A204.1 (cell line): Measurements from ENCODE around the gene CLEC11A.

Source experiments
- FAIRE-seq: peaks from 2 replicates; lab custom pipeline; 2012; peaks lifted over from hg19 to GRCh38; lab: Jason Lieb, UNC

CLEC11A gene, protein sequence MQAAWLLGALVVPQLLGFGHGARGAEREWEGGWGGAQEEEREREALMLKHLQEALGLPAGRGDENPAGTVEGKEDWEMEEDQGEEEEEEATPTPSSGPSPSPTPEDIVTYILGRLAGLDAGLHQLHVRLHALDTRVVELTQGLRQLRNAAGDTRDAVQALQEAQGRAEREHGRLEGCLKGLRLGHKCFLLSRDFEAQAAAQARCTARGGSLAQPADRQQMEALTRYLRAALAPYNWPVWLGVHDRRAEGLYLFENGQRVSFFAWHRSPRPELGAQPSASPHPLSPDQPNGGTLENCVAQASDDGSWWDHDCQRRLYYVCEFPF

DNA sequence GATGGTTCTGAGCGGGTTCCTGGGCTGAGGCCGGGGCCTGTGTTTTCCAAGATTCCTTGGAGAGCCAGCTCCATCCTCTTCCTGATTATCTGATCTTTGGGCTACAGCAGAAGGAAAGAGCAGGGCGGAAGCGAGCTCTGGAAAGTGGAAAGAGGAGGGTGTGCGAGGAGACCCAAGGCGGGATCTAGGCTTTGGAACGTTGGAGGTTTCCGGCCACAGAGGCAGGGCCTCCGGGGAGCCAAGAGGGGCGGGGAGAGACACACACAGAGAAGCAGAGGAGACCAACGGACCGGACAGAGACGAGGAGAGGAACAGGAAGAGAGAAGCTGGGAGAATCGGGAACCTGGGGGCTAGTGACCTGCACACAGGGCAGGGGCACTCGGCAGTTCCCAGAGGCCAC is at the start of gene CLEC11A:
Gene CLEC11A, plus strand, starts transcription at position 296 of the 400 bp plus-strand sequence. CDS start 162 bp downstream, outside the sequence.
- no peak for FAIRE-seq

DNA sequence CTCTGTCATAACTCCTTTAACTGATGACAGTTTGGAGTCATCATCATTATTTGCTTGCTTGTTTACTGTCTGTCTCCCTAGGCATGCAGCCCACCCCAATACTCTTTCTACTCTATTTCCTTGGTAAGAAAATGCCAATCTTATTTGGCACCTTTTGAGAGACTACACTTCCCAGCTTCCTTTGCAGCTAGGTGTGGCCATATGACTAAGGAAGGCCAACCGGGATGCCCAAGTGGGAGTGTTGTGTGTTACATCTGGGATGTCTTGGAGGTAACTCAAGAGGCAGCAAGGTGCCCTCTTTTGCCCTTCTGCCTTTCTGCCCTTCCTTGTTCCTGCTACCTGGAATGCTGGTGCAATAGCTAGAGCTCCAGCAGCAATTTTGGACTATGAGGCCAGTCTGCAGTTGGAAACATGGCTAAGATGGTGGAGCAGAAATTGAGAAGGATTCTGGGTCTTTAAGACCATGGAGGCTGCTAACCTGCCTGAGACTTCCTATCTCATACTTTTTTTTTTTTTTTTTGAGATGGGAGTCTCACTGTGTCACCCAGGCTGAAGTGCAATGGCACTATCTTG is 46.5 kb upstream of the CLEC11A start:
- FAIRE-seq, result no peak

GRCh38 chr19:50677636-50678035 is 45.5 kb upstream of the CLEC11A start:
- no peak for FAIRE-seq

DNA sequence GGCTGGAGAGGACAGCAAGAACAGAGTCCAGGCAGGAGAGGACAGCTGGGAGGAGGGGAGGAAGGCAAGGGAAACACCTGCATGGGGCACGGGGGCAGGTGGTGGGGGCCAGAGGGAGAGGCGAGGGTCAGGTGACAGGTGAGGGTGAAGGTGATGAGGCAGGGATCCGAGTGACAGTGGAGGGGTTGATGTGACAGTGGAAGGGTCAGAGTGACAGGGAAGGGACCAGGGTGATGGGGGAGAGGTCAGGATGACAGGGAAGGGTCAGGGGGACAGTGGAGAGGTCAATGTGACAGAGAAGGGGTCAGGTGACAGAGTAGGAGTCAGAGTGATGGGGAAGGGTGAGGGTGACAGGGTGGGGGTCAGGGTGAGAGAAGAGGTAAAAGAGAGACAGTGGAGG is 44.8 kb upstream of the CLEC11A start:
- FAIRE-seq, result no peak

- peak; percentile 11 for FAIRE-seq
These were observed 43.7 kb upstream of the CLEC11A start for GRCh38 chr19:50679177-50680125.

- FAIRE-seq, result no peak
These were observed 36.7 kb upstream of the CLEC11A start for GRCh38 chr19:50686310-50687032.

DNA sequence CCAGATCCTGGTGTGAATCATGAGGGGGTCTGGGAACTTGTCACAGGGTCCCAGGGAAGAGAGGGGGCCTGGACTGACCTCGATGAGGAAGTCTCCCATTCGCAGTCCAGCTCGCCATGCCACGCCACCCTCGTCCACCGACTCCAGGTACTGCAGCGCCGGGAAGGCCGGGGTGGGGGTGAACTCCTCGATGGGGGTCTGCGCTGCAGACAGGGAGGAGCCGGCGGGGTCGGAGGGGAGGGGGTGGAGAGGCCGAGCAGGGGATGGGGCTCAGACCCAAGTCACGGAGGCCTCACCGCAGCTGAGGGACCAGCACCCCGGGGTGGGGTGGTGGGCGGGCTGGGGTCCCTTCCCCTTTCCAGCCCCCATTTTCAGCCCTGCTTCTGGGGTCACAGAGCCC is 34.4 kb upstream of the CLEC11A start:
- FAIRE-seq, result no peak

GRCh38 chr19:50690439-50690838 is 32.7 kb upstream of the CLEC11A start:
- no peak for FAIRE-seq

DNA sequence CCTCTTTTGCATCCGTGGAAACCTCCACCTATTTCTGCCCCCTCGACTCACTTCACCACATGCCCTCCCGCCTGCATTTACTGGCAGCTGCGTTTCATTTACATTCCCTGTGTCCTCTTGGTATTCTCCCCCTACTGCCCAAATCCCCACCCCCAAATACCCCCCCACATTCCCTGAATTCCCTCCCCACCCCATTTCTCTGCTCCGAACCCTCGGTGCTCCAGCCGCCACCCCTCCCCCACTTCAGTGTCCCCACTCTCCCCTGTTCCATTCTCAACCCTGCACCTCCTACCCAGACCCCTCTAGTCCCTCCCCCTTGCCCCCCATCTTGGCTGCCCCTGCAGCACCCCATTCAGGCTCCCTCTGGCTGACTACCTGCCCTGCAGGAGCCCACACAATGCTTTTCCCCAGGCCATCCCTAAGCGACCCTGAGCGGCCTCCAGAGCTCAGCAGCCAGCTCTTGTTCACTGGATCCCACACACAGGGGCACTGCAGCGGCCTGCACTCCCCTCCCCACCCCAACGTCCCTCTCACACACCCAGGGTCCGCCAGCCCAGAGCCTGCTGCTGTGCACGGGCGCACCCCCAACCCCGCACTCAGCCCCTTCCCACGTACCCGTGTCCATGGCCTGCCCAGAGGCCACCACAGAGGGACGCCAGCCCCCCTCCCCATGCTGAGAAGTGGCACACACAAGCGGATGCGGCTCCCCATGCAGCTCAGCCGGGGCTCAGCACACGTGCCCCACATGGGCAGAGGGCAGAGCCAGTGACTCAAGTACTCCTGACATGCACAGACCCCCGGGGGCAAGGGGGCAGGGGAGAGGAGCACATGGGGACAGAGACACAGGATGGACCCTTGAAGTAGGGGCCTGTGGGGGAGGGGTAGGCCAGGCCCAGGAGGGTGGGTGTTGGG is 29.8 kb upstream of the CLEC11A start:
- no peak for FAIRE-seq

DNA sequence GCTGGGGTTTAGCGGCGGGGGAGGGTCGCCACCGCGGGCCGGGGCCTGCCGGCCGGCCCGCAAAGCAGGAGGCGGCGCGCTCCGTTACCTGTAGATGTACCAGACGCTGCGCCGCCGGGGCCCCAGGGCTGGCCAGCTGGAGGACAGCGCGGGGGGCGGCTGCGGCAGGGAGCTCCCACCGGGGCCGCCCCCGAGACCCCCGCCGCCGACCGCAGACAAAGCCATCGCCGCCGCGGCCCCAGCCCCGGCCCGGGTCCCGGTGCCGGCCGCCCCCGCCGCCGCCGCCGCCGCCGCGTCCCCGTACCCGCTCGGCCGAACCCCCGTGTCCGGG is 28.4 kb upstream of the CLEC11A start:
- FAIRE-seq, result no peak

DNA sequence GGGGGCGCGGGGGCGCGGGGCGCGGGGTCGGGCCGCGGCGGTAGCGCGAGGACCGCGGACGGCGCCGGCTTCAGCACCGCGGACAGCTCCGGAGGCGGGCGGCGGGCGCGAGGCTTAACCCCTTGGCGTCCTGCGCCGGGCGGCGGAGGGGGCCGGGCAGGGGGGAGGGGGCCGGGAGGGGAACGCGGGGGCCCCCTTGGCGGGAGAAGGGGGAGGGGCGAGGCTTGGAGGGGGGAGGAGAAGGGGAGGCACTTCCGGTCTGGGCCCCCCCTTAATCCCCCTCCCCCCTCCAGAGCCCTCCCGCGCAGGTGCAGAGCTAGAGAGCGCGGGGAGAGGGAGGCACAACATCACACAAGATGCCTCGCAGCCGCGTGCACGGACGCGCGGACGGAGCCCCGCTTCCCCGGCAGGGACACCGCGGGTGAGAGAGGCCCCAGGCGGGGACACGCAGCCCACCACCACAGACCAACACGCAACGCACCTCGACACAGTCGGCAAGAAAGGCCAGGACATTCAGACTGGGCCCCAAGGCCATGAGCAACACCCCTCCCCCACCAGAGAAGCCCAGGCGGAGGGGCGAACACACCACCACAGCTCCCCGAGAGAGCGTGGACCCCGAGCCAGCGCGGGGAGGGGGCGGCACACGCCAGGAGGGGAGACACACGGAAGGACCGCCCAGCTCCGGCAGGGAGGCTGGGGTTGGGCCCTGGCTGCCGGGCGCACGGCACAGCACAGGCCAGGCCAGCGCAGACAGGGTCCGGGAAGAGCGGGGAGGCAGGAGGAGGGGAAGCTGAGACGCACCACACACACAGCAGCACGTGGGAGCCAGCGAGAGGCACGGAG is 27.7 kb upstream of the CLEC11A start:
- no peak for FAIRE-seq

DNA sequence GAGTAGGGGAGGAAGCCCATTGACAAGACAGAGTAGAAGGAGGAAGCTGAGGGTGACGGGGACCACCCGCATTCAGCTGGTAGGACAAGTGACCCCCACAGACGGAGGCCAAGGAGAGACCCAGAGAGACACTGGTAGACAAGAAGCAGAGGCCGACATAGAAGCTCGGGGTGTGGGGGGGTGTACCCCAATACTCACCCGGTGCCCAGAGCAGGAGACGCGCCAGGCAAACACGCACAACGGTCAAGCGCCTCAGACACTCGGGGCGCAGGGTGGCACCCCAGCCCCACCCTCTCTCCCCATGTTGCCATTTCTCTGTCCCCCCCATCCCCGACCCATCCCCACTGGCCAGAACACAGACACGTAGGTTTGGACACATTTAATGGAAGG is 27.1 kb upstream of the CLEC11A start:
- FAIRE-seq, result no peak

DNA sequence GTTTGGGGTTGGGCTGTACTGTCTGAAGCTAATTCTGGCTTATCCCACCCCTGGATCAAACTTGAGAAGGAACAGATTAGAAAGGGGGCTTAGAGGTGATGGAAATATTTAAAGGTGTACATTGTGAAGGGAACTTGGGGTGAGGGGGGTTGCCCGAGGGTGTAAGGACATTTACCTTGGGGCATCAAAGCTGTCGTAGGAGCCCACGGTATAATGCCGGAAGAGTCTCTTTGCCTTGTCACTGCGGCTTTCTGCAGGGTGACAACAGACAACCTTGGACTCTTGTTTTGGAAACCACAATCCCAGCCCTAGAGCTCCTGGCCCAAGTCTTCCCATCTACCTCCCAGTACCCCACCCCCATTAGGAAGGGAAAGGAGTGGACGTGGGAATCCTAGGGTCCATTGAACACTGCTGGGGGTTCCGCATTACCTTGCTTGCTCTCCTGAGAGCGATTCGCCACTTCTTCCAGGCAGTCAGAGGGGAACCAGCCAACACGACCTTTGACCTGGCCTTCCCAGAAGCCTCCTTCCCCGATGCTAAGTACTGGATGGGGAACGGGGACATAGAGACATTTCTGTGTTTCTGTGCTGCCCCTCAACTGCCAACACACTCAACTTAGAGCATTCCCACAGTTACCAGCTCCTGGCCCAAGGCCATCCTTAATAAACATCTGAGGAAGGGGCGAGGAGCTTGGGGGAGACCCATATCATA is 25.6 kb upstream of the CLEC11A start:
- no peak for FAIRE-seq

DNA sequence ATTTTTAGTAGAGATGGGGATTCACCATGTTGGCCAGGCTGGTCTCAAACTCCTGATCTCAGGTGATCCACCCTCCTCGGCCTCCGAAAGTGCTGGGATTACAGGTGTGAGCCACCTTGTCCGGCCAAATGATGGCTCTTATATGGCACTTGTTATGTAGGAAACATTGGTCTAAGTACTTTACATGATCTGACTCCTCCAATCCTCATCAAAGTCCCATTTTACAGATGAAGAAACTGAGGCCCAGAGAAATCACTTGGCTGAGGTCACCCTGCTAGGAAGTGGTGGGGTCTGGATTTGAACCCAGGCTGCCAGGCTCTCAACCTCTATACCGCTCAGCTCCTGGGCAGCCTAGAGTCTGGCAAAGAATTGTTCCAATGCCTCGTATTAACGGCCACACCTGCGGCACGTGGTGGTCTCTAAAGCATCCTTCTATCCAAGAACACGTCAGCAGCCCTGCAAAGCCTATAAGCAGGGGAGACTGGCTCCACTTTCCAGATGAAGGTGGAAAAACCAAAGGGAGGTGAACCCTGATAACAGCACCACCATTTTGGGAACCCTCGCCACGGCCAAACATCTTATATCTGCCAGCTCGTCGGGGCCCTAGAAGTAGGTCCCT is 21.7 kb upstream of the CLEC11A start:
- FAIRE-seq, result no peak

DNA sequence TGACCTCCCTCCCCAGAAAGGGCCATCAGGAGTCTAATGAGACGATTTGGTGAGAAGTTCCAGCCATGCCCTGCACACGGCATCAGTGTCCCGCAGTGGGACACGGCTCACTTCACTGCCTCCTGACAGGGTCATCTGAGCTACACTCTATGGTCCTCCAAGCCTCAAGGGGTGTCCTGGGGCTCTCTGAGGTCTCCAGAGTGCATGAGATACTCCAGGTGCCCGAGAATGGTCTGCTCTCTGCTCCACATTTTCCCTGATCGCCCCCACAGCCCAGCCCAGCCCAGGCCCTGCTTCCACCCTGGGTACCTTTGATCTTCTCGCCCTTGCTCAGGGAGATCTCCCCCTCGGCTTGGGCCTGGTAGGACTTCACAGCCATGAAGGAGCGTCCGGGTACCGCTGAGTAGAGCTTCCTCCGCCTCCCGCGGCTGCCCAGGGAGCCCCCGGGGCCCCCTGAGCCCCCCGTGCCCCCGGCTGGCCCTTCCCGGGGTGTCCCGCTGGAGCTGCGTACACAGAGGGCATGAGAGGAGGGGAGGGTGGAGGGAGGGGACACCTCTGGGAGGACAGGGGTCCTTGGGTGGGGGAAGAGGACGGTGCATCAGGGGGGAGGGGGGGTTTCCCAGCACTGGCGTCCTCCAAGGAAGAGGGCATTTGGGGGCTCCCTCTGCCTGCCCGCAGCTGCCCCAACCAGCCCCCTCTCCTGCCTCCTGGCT is 20.9 kb upstream of the CLEC11A start:
- no peak for FAIRE-seq

DNA sequence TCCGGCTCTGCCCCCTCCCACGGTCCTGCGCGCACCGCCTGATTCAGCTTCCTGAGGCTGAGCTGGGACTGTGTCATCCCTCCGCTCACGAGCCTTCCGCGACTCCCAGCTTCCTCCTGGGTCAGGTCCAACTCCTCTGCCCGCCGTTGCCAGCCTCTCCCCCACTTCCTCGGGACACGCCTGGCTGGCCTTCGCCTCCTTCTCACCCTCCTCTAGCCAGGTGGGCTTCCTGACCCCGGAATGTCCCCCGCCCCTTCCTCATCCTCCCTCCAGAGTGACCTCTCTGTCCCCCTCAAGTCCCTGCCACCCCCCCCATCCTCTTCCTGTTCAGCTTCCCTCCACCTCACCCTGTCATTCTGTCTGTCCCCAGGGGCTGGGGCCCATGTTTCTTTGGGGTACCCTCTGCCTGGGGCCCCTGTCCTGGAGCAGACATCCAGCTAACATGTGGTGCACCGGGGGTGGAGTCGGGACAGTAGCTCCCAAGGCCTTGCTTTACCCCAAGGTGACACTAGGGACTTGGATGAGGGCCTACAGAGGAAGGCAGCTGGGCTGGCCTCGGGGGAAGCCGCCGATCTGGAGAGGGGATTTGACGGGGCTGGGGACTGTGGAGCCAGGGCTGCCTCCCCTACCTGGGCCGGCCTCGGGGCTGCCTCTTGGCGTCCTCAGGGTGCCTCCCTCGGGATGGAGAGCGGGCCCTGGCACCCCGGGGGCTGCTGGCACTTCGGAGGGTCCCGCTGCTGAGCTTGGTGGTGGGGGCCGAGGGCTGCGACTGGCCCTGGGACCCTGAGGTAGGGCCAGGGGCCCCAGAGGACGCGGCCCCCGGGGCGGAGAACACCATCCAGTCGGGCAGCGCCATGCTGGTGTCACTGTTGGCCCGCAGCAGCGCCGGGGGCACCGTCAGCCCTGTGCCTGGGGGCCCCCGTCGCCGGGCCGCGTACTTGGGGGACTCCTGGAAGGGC is 20.0 kb upstream of the CLEC11A start:
- no peak for FAIRE-seq
